Astrocyte of the cerebellum (primary cell): ENCODE data around the gene SH2D6.

Experiments
- DNase-seq: peaks from one replicate; pipeline ENCODE4 v3.0.0-alpha.2; 2011; ENCODE audit warnings: low read depth
- H3K4me3 ChIP-seq: 2 replicates; pipeline ENCODE4 v1.5.1; 2011; ENCODE audit warnings: mild to moderate bottlenecking, low read depth, low read length, moderate library complexity
- CTCF ChIP-seq: IDR thresholded peaks from 2 replicates; pipeline ENCODE4 v1.5.1; 2012; ENCODE audit warnings: low read length, low read depth, moderate library complexity, mild to moderate bottlenecking; ENCODE audit errors: missing control alignments
- in situ Hi-C: cut with HindIII; loops from 2 replicates; pipeline ENCODE4 v1.10.0; 2017; ENCODE audit warnings: low sequenced_read_pairs

Gene SH2D6

DNA sequence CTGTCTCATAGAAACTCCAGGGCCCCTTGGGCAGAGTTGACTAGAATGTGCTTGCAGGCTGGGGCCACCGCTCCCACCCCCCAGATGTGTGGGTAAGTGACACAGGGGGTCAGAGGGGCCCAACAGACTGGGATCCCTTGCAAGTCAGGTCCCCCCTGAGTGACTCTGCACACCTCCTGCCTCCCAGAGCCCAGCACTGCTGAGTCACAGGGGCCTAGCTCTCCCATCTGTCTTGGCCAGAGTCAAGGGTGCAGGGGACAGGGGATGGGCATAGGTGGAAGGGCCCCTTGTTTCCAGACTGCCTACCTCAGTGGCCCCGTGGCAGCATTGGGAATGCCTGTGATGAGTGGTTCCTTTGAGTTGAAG is 11.4 kb downstream of the SH2D6 start:
- in situ Hi-C loops, result no loop called here
- no peak for TF ChIP-seq CTCF
- no peak for DNase-seq
- no peak overlapping the region for H3K4me3 ChIP-seq

DNA sequence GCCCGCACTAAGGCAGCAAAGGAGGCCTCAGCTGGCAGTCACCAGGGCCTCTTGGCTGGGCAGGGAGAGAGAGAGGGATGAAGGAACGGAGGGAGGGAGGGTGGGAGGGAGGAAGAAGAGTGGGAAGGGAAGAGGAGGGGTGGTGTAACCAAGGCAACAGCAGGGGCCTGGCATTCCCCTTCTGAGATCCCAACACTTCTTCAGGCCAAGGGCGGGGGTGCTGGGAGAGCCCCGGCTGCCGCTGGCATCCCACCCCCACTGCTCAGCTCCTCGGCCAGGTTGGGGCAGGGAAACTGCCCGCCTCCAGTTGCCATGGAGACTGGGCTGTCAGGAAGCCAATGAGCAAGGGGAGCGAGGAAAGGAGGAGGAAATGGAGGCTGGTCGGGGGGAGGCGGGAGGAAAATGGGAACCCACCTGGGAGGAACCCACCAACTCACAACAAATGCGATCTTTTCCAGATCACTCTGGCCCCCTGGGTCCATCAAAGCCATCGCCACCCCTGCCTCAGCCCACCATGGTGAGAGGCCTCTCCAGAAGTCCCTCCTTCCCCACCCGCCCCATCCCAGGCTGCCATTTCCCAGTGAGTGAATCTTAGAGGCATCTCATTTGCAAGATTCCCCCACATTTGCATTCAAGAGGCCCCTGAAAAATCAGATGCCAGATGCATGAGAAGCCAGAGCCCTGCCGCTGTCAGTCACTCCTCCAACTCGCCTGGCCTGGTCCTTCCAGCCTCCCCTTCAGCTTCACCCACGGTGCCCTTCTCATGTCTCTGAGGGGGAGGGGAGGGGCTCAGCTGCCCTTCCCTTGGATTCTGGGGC is 12.4 kb downstream of the SH2D6 start:
- no peak for TF ChIP-seq CTCF
- DNase-seq, result no peak

DNA sequence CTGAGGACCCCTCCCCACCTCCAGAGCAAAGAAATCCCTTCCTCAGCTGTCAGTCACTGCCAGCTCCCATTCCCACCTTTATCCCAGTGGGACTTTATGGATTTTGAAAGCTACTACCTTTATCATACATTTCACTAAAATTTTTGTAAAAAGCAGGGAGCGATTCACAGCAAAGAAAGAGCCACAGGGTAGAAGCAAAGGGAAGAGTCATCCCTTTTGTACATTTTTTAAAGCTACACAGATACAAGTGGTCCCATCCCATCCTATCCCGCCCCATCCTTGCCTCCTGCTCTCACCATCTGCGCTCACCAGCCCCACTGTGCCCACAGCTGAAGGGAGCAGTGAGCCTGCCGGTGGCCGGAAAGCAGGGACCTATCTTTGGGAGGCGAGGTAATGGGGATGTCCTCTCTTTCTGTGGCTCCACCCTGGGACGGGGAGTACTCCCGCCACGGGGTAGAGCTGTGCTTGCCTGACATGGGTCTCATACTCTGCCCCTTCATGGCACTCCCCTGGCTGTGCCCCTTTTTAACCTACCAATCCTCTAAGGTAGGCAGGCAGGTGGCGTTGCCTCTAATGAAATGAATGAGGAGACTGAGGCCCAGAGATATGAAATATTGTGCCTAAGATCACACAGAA is 13.2 kb downstream of the SH2D6 start:
- no peak for DNase-seq
- in situ Hi-C loops, result no loop called here
- no peak overlapping the region for H3K4me3 ChIP-seq
- no peak for TF ChIP-seq CTCF

More for the DNA sequence above, 12.4 kb downstream of the SH2D6 start:
- in situ Hi-C loops, result no loop called here
- no peak overlapping the region for H3K4me3 ChIP-seq

GRCh38 chr2:85433511-85434089 is 15.1 kb downstream of the SH2D6 start:
- no peak overlapping the region for H3K4me3 ChIP-seq
- TF ChIP-seq CTCF, result no peak
- in situ Hi-C loops, result no loop called here
- DNase-seq, result peak; percentile 89

GRCh38 chr2:85434696-85435095 is 16.2 kb downstream of the SH2D6 start:
- DNase-seq, result no peak
- no peak for TF ChIP-seq CTCF
- H3K4me3 ChIP-seq, result no peak overlapping the region
- in situ Hi-C loops, result no loop called here

DNA sequence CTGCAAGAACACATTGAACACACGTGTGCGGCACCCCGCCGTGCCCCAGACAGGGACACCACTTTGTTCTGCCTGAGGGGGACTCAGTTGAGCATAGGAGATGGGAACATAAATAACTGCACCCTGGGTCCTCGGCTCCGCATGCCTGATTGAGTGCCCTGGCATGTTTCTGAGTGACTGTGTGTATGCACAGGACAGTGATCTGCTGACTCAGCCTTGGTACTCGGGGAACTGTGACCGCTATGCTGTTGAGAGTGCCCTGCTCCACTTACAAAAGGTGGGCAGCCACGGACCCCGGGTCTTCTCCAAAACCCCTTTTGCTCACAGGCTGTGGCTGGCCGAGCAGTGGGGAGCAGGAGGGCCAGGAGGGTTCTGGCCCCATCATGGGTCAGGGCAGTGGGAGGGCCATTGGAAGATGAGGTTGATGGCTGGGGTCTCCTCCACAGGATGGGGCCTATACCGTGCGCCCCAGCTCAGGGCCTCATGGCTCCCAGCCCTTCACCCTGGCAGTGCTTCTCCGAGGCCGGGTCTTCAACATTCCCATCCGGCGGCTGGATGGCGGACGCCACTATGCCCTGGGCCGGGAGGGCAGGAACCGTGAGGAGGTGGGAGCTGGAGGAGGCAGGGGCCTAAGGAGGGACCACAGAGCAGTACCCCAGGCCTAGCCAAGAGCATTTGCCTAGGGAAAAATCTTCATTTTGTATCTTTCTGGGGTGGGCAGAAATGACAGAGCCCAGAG is 16.9 kb downstream of the SH2D6 start:
- in situ Hi-C loops, result no loop called here
- no peak for TF ChIP-seq CTCF
- DNase-seq, result no peak
- no peak overlapping the region for H3K4me3 ChIP-seq
